HG02852 (cell line): ENCODE data around the gene RNF34.
"Not testable (repeated sequence)": the region's sequence is repeated elsewhere in the genome, so short reads cannot be mapped to it uniquely, and the experiment has no call there.

ENCODE experiments used
- ATAC-seq: cut with Tn5 transposase; IDR thresholded peaks from one replicate; pipeline ENCODE4 v1.9.1; 2021; ENCODE audit warnings: mild to moderate bottlenecking, moderate library complexity; ENCODE audit not compliant: unreplicated experiment

The RNF34 gene

GRCh38 chr12:121399391-121400331 is at the start of gene RNF34:
Gene RNF34 (plus strand): TSS chr12:121400118. CDS start chr12:121400213, 95 bp downstream.
- ATAC-seq: peak; percentile 88

GRCh38 chr12:121351820-121352681 is 47.9 kb upstream of the RNF34 start, which contains the start of gene ANAPC5:
Gene ANAPC5 (minus strand): TSS chr12:121352411. CDS start chr12:121352340, 71 bp downstream.
- peak; percentile 97 for ATAC-seq

DNA sequence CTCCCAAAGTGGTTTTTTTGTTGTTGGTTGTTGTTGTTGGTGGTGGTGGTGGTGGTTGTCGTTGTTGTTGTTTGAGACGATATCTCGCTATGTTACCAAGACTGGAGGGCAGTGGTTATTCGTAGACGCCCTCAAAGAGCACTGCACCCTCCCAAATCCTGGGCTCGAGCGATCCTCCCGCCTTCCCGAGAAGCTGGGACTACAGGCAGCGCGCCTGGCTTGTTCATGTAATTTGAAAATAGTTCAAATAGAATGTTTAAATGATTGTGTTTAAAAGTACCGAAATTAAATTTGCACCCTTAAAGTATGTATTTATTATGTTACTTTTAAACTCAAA is 47.3 kb upstream of the RNF34 start:
- no peak for ATAC-seq

DNA sequence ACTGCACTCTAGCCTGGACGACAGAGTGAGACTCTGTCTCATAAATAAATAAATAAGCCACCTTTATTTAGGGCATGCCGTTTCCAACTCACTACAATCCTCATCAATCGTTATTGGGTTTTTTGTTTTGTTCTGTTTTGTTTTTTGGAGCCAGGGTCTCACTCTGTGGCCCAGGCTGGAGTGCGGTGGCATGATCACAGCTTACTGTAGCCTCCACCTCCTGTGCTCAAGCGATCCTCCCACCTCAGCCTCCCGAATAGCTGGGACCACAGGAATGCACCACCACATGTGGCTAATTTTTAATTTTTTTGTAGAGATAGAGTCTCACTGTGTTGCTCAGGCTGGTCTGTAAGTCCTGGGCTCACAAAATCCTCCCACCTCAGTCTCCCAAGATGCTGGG is 44.1 kb upstream of the RNF34 start:
- no peak for ATAC-seq

- no peak for ATAC-seq
Observed at GRCh38 chr12:121356657-121357056, 43.3 kb upstream of the RNF34 start.

DNA sequence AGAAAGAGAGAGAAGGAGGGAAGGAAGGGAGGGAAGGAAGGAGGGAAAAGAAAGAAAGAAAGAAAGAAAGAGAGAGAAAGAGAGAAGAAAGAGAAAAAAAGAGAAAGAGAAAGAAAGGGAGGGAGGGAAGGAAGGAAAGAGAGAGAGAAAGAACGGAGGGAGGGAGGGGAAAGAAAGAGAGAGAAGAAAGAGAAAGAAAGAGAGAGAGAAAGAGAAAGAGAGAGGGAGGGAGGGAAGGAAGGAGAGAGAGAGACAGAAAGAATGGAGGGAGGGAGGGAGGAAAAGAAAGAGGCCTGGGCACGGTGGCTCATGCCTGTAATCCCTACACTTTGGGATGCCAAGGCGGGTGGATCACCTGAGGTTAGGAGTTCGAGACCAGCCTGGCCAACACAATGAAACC is 42.6 kb upstream of the RNF34 start:
- ATAC-seq: no peak

DNA sequence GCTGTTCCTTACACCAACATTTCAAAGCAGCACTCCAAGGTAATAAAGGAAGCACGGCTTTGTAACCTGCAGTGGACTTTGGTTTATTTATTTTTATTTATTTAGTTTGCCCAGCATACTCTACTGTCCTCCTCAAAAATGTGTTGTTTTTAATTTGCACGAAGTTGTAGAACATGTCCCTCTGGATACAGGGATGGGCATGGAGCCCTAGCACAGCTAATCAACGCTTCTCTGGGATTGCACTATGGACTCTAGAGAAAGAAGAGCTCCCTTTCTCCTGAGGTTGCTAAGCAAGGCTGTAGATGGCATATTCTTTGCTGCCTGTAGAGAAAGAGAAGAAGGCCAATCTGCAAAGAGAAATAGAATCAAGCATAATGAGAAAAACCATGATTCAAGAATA is 41.8 kb upstream of the RNF34 start:
- no peak for ATAC-seq

DNA sequence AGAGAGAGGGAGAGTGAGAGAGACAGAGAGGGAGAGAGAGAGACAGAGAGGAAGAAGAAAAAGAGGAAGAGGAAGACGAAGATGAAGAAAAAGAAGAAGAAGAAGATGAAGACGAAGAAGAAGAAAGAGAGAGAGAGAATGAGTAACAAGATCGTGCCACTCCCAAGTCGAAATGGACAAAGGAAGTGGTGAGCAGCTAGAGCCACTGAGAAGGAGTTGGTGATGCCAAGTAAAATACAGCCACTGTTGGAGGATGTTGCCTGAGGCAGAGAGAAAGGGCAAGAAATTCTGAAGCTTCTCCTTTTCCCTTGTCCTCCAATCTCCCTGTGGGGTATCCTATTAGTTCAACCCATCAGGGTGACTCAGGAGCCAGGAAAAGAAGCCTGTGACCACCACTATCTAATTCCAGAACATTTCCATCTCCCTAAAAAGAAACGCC is 35.2 kb upstream of the RNF34 start:
- no peak for ATAC-seq

- ATAC-seq: no peak
Observed at GRCh38 chr12:121365416-121366062, 34.4 kb upstream of the RNF34 start.

DNA sequence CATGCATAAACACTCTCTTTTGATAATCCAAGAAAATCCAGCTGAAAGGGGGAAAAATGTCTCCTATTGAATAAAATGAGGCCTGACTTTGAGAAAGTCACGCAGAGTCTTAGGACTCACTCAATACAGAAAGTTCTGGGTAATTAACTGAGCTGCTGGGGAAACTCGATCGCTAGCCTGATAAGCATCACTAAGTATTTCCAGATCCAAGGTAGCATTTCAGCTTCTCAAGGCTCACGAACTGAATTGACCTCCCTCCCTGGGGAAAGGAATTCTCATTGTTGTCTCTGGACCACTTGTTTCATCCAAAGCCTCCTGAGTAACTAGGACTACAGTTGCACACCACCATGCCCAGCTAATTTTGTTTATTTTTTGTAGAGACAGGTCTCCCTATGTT is 33.9 kb upstream of the RNF34 start:
- ATAC-seq: no peak

DNA sequence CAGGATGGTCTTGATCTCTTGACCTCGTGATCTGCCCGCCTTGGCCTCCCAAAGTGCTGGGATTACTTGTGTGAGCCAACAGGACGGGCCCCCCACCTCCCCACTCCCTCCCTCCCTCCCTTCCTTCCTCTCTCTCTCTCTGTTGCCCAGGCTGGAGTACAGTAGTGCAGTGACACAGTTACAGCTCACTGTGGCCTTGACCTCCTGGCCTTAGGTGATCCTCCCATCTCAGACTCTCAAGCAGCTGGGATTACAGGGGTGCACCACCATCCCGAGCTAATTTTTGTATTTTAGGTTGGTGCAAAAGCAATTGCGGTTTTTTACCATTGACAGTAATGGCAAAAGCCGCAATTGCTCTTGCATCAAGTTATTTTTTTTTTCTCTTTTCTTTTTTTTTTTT is 28.5 kb upstream of the RNF34 start:
- no peak for ATAC-seq

GRCh38 chr12:121373755-121374154 is 26.2 kb upstream of the RNF34 start:
- ATAC-seq: no peak

- ATAC-seq: not testable (repeated sequence)
Observed at GRCh38 chr12:121374336-121374735, 25.6 kb upstream of the RNF34 start.

DNA sequence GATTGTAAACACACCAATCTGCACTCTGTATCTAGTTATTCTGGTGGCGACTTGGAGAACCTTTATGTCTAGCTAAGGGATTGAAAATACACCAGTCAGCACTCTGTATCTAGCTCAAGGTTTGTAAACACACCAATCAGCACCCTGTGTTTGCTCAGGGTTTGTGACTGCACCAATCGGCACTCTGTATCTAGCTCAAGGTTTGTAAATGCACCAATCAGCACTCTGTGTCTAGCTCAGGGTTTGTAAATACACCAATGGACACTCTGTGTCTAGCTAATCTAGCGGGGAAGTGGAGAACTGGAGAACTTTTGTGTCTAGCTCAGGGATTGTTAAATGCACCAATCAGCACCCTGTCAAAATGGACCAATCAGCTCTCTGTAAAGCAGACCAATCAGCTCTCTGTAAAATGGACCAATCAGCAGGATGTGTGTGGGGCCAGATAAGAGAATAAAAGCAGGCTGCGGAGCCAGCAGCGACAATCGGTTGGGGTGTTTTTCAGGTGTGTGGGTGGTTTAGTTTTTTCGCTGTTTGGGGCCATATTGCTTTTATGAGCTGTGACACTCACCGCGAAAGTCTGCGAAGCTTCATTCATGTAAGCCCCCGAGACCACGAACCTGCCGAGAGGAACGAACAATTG is 24.9 kb upstream of the RNF34 start:
- not testable (repeated sequence) for ATAC-seq

DNA sequence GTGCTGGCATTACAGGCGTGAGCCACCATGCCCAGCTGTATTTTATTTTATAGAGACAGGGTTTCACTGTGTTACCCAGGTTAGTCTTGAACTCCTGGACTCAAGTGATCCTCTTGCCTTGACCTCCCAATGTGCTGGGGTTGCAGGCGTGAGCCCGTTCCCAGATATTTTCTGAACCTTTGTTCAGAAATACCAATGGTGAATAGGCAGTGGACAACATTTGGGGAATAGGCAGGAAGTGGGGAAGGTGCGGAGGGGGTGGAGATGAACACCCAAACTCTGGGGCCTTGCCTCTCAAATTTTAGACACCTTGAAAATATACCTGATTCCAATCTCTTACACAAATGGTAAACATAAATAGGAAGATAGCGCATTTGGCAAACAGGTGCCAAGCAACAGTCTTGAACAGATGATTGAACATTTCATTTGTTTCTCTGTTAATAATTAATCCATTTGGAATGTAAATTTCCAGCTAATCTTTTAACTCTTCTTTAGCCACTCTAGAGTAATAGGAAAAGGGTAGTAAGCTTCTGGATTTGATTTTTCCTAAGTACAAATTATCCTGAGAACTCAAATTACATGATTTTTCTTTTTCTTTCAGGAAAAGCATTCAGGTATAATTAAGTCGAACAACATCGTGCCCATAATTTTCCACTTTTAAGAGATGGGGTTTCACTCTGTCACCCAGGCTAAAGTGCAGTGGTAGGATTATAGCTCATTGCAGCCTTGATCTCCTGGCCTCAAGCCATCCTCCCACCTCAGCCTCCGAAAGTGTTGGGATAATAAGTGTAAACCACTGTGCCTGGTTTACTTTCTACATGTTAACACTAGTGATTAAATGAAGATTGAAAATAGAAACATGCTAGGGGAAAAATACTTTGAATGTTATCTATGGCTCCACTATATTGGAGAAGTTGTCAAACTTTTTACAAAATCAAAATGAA is 22.9 kb upstream of the RNF34 start:
- ATAC-seq: no peak

DNA sequence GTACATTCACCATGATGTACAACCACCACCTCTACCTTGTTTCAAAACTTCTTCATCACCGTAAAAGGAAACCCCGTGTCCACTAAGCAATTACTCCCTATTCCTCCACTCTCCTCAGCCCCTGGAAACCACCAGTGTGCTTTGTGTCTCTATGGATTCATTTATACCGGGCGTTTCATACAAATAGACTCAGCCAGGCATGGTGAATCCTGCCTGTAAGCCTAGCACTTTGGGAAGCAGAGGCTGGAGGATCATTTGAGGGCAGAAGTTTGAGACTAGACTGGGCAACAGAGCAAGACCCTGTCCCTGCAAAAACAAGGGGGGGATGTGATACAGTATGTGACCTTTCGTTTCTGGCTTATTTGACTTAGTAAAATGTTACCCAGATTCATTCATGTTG is 21.2 kb upstream of the RNF34 start:
- no peak for ATAC-seq

GRCh38 chr12:121379945-121380344 is 20.0 kb upstream of the RNF34 start:
- ATAC-seq: no peak

DNA sequence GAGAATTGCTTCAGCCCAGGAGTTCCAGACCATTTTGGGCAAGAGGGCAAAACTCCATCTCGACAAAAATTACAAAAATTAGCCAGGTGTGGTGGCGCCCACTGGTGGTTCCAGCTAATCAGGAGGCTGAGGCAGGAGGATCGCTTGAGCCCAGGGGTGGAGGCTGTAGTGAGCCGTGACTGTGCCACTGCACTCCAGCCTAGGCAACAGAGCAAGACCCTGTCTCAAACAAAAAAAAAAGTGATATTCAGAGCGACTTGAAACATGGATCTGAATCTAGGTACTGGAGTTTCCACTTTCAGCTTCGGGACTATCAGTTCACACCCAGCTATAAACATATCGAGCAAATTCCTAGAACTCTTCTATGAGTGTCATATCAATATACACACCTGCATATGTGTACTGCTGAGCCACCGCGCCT is 16.3 kb upstream of the RNF34 start:
- no peak for ATAC-seq

- ATAC-seq: not testable (repeated sequence)
Observed at GRCh38 chr12:121384891-121385290, 15.0 kb upstream of the RNF34 start.
